Aorta (tissue), 5 donors: ENCODE measurements around the gene SLC25A19. TPM values are rescaled to one million over a fixed set of nuclear protein-coding genes. Genes with fewer than 3 reads are reported as not detected.
A peak's percentile ranks its signal among the peaks of the same experiment; 100 is the strongest.
"Not testable (repeated sequence)": the region's sequence is repeated elsewhere in the genome, so short reads cannot be mapped to it uniquely, and the experiment has no call there.

Source experiments
- ATAC-seq: fragments of 200-7000 bp; cut with Tn5 transposase; one replicate; pipeline ENCODE4 v1.9.1; 2022; ENCODE audit warnings: moderate library complexity; ENCODE audit not compliant: low FRiP score
- DNase-seq, 2 donors: peaks; one replicate each; pipeline ENCODE4 v3.0.0-alpha.2; 2020
- H3K27ac ChIP-seq, 2 donors: one replicate each; pipeline ENCODE4 v1.5.1; 2013; ENCODE audit warnings: low read length in 2 of 2, mild to moderate bottlenecking in 2 of 2, moderate library complexity in 2 of 2, control low read depth in 1 of 2, inconsistent platforms in 1 of 2, low read depth in 1 of 2
- H3K27me3 ChIP-seq, 2 donors: one replicate each; pipeline ENCODE4 v1.6.1; 2013; ENCODE audit warnings: control low read depth in 1 of 2, low read length in 1 of 2, mild to moderate bottlenecking in 1 of 2, moderate library complexity in 1 of 2; ENCODE audit not compliant: insufficient read depth in 2 of 2, control insufficient read depth in 1 of 2
- H3K36me3 ChIP-seq, 2 donors: one replicate each; pipeline ENCODE4 v1.6.1; 2013; ENCODE audit warnings: control low read depth in 1 of 2, low read length in 1 of 2, mild to moderate bottlenecking in 1 of 2; ENCODE audit not compliant: insufficient read depth in 2 of 2, control insufficient read depth in 1 of 2
- H3K4me1 ChIP-seq, 2 donors: one replicate each; pipeline ENCODE4 v1.6.1; 2013; ENCODE audit warnings: low read length in 2 of 2, control low read depth in 1 of 2, mild to moderate bottlenecking in 1 of 2, moderate library complexity in 1 of 2; ENCODE audit not compliant: insufficient read depth in 2 of 2, control insufficient read depth in 1 of 2
- H3K4me3 ChIP-seq, 2 donors: one replicate each; pipeline ENCODE4 v1.5.1; 2013; ENCODE audit warnings: low read length in 2 of 2, control low read depth in 1 of 2, mild to moderate bottlenecking in 1 of 2
- H3K9me3 ChIP-seq: one replicate; pipeline ENCODE4 v1.6.1; 2013; ENCODE audit warnings: mild to moderate bottlenecking, low read length; ENCODE audit not compliant: control insufficient read depth
- WGBS, 2 donors: extraction: QIAGEN DNeasy Blood & Tissue Kit; methylation state at CpG; one replicate each; pipeline ENCODE4 v1.1.7; 2013; 5-methylcytosine and 5-hydroxymethylcytosine counted together
- intact Hi-C, 2 donors: fragments of 100-400 bp; cut with DNase I; formaldehyde crosslinking; loops; one replicate each; pipeline versions ENCODE4 v1.14.2 to v1.15.0; 2022
- polyA plus RNA-seq, 2 donors: library from polyadenylated mRNA; stranded (reverse); fragments of 200-250 nt; gene quantifications; one replicate each; pipeline ENCODE4 v1.2.3, GENCODE V29; 2013
- total RNA-seq, 2 donors: library from RNA; stranded (reverse); fragmentation: NEBNext Ultra II Directional; extraction: Animal tissue kit (Norgen Biotek cat#: 25700); gene quantifications; one replicate each; pipeline ENCODE4 v1.2.1, GENCODE V29; 2021
- donor health status: healthy with polysubstance abuse.
- donor health status: Bipolar disorder and iron deficiency.
- donor health status: DM: no; HTN: no; CAD: no.
- donor health status: DM: no; HTN: no; CAD: no.
- donor health status: DM: yes; HTN: yes; CAD: no.

Gene SLC25A19
- total and polyA plus RNA-seq, 4 donors: 5.0 to 15.7 (median 7.9) TPM

- intact Hi-C loops, H3K9me3 ChIP-seq, ATAC-seq, H3K4me3 ChIP-seq, H3K36me3 ChIP-seq, H3K27ac ChIP-seq, DNase-seq, H3K27me3 ChIP-seq, H3K4me1 ChIP-seq: not testable (repeated sequence)
- WGBS, 2 donors: 86 to 87% methylated on average over 9 to 11 of the region's 11 CpGs
These were observed 33.1 kb downstream of the SLC25A19 start for GRCh38 chr17:75255954-75256698.

GRCh38 chr17:75252039-75252816 lies 37.0 kb downstream of the SLC25A19 start:
- 89 to 90% methylated on average over 8 of the region's 8 CpGs for WGBS, 2 donors

GRCh38 chr17:75250009-75250471 lies 39.2 kb downstream of the SLC25A19 start:
- DNase-seq: no peak
- intact Hi-C loops: no loop called here
- H3K27me3 ChIP-seq: no peaks in the 10 kb centered on the region
- no peaks in the 10 kb centered on the region for H3K4me1 ChIP-seq
- peak overlapping the region in 1 of 2 donors; percentile 12 for H3K27ac ChIP-seq
- WGBS, 2 donors: 9 to 12% methylated on average over 11 of the region's 11 CpGs
- H3K4me3 ChIP-seq: no peak overlapping the region
- H3K9me3 ChIP-seq: no peaks in the 10 kb centered on the region
- ATAC-seq: peak; percentile 57
- H3K36me3 ChIP-seq: peaks cover 0 to 2% of the 10 kb centered on the region in 2 donors

More at GRCh38 chr17:75252039-75252816, 37.0 kb downstream of the SLC25A19 start:
- no peaks in the 10 kb centered on the region for H3K4me1 ChIP-seq
- no peak for ATAC-seq
- no peak overlapping the region for H3K4me3 ChIP-seq
- no peak for DNase-seq
- no peaks in the 10 kb centered on the region for H3K36me3 ChIP-seq
- no peaks in the 10 kb centered on the region for H3K9me3 ChIP-seq
- no peaks in the 10 kb centered on the region for H3K27me3 ChIP-seq
- intact Hi-C loops: no loop called here
- H3K27ac ChIP-seq: no peak overlapping the region

GRCh38 chr17:75249564-75249963 lies 39.7 kb downstream of the SLC25A19 start:
- Histone ChIP-seq H3K36me3 (peaks cover 0 to 2% of the 10 kb centered on the region in 2 donors), H3K9me3 (no peaks in the 10 kb centered on the region), H3K4me1 (no peaks in the 10 kb centered on the region), H3K27ac (no peak overlapping the region), H3K4me3 (no peak overlapping the region), H3K27me3 (no peaks in the 10 kb centered on the region)
- intact Hi-C loops: no loop called here
- 60 to 61% methylated on average over 4 of the region's 4 CpGs for WGBS, 2 donors
- DNase-seq: no peak
- ATAC-seq: no peak

- Histone ChIP-seq H3K9me3 (no peaks in the 10 kb centered on the region), H3K27me3 (no peaks in the 10 kb centered on the region), H3K36me3 (peaks cover 0 to 9% of the 10 kb centered on the region in 2 donors), H3K27ac (no peak overlapping the region), H3K4me1 (no peaks in the 10 kb centered on the region), H3K4me3 (no peak overlapping the region)
- DNase-seq (peak in 1 of 2 donors; percentile 65), ATAC-seq (no peak)
- intact Hi-C loops: no loop called here
- WGBS, 2 donors: 95 to 96% methylated on average over 12 of the region's 12 CpGs
These were observed 42.8 kb downstream of the SLC25A19 start for GRCh38 chr17:75246404-75246803.

GRCh38 chr17:75245011-75245410 lies 44.2 kb downstream of the SLC25A19 start:
- H3K9me3 ChIP-seq: no peaks in the 10 kb centered on the region
- H3K4me1 ChIP-seq: no peaks in the 10 kb centered on the region
- 88 to 90% methylated on average over 6 of the region's 6 CpGs for WGBS, 2 donors
- peaks cover 0 to 9% of the 10 kb centered on the region in 2 donors for H3K36me3 ChIP-seq
- no peaks in the 10 kb centered on the region for H3K27me3 ChIP-seq
- intact Hi-C loops: no loop called here
- no peak overlapping the region for H3K4me3 ChIP-seq
- ATAC-seq: no peak
- H3K27ac ChIP-seq: no peak overlapping the region
- no peak for DNase-seq

- DNase-seq (no peak), ATAC-seq (no peak)
- Histone ChIP-seq H3K27me3 (no peaks in the 10 kb centered on the region), H3K27ac (no peak overlapping the region), H3K36me3 (peaks cover 0 to 9% of the 10 kb centered on the region in 2 donors), H3K4me1 (no peaks in the 10 kb centered on the region), H3K9me3 (no peaks in the 10 kb centered on the region), H3K4me3 (no peak overlapping the region)
- intact Hi-C loops: no loop called here
- 87 to 91% methylated on average over 22 of the region's 22 CpGs for WGBS, 2 donors
These were observed 44.9 kb downstream of the SLC25A19 start for GRCh38 chr17:75244133-75244866.

- Histone ChIP-seq H3K9me3 (no peaks in the 10 kb centered on the region), H3K4me3 (no peak overlapping the region), H3K4me1 (no peaks in the 10 kb centered on the region), H3K36me3 (peaks cover 0 to 11% of the 10 kb centered on the region in 2 donors), H3K27ac (no peak overlapping the region), H3K27me3 (no peaks in the 10 kb centered on the region)
- ATAC-seq (no peak), DNase-seq (no peak)
- intact Hi-C loops: no loop called here
- 90% methylated on average over 17 of the region's 17 CpGs for whole genome bisulfite sequencing, 2 donors
These were observed 46.7 kb downstream of the SLC25A19 start for GRCh38 chr17:75242461-75243042.
